Measurements from ENCODE around the gene MRPL47.

DNA sequence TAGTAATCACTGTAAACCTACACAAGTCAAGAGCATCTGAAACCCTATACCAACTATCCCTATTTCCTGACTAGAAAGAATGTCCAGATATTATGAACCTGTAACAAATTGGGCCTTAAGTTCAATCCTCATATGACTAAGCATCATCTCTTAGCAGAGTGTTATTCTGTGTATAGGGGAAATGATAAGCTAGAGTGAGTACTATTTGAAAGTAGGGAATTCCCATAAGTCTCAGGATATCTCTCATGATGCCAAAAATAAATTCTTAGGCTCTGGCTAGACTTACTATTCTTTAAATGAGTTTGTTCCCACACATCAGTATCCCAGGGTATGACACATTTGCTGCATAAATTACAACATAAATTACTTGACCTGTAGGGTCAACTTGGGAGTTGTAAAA lies 15.3 kb downstream of the MRPL47 start:
- TF ChIP-seq FOXM1 (IDR thresholded peaks at IDR 0.05; ENCODE audit: borderline replicate concordance) (no peak), SUZ12 (IDR thresholded peaks at IDR 0.05) (no peak), SP1 (IDR thresholded peaks at IDR 0.05) (no peak), FOXK2 (IDR thresholded peaks at IDR 0.05) (no peak), BHLHE40 (IDR thresholded peaks at IDR 0.05; ENCODE audit: borderline replicate concordance) (no peak), CTBP1 (IDR thresholded peaks at IDR 0.05; ENCODE audit: borderline replicate concordance) (no peak)
- TF ChIP-seq, protein P1, sequence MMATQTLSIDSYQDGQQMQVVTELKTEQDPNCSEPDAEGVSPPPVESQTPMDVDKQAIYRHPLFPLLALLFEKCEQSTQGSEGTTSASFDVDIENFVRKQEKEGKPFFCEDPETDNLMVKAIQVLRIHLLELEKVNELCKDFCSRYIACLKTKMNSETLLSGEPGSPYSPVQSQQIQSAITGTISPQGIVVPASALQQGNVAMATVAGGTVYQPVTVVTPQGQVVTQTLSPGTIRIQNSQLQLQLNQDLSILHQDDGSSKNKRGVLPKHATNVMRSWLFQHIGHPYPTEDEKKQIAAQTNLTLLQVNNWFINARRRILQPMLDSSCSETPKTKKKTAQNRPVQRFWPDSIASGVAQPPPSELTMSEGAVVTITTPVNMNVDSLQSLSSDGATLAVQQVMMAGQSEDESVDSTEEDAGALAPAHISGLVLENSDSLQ (IDR thresholded peaks at IDR 0.05): no peak
